SU-DHL-6 (cell line): ENCODE results near the gene SRCAP.

Experiments used
- H2AFZ ChIP-seq: fragments of 200-600 bp; sonication (generic); 2 replicates; pipeline ENCODE4 v1.6.1; 2014; ENCODE audit warnings: low read depth, mild to moderate bottlenecking, moderate library complexity, mixed read lengths, antibody characterized with exemption, low read length; ENCODE audit not compliant: severe bottlenecking
- H3F3A ChIP-seq: fragments of 200-600 bp; shearing (Covaris generic); 2 replicates; pipeline ENCODE4 v1.6.0; 2016; ENCODE audit warnings: antibody characterized with exemption, mild to moderate bottlenecking; ENCODE audit not compliant: insufficient read depth
- H3K27ac ChIP-seq: fragments of 200-600 bp; sonication (generic); 2 replicates; pipeline ENCODE4 v1.5.1; 2016; ENCODE audit warnings: low read depth, mild to moderate bottlenecking, low read length, moderate library complexity, mixed read lengths
- H3K27me3 ChIP-seq: fragments of 200-600 bp; sonication (generic), shearing (Covaris generic); 2 replicates; pipeline ENCODE4 v1.6.0; 2014; ENCODE audit warnings: mild to moderate bottlenecking, low read length
- H3K36me3 ChIP-seq: fragments of 200-600 bp; sonication (generic); 2 replicates; pipeline ENCODE4 v1.6.1; 2014; ENCODE audit warnings: mild to moderate bottlenecking, low read length, mixed read lengths
- H3K4me2 ChIP-seq: fragments of 300-600, 200-600 bp; shearing (Covaris generic), sonication (generic); 2 replicates; pipeline ENCODE4 v1.6.0; 2014; ENCODE audit warnings: low read length, low read depth, mild to moderate bottlenecking; ENCODE audit not compliant: poor library complexity, severe bottlenecking
- H3K4me3 ChIP-seq: fragments of 200-600 bp; sonication (generic); 2 replicates; pipeline ENCODE4 v1.5.1; 2014; ENCODE audit warnings: antibody characterized with exemption, low read length, mild to moderate bottlenecking, mixed read lengths; ENCODE audit not compliant: insufficient read depth, poor library complexity, severe bottlenecking
- H3K79me2 ChIP-seq: fragments of 200-600 bp; sonication (generic); 2 replicates; pipeline ENCODE4 v1.6.1; 2014; ENCODE audit warnings: mild to moderate bottlenecking, low read length, moderate library complexity; ENCODE audit not compliant: insufficient read depth
- H3K9ac ChIP-seq: fragments of 200-600 bp; sonication (generic); 2 replicates; pipeline ENCODE4 v1.7.0; 2014; ENCODE audit warnings: mild to moderate bottlenecking, low read length
- H3K9me2 ChIP-seq: fragments of 200-600 bp; sonication (generic); replicated peaks from 2 replicates; pipeline ENCODE4 v1.6.1; 2014; ENCODE audit warnings: low read length; ENCODE audit not compliant: insufficient read depth
- H3K9me3 ChIP-seq: fragments of 200-600 bp; sonication (generic); 2 replicates; pipeline ENCODE4 v1.6.1; 2014; ENCODE audit warnings: low read length, mixed read lengths; ENCODE audit not compliant: insufficient read depth
- H4K20me1 ChIP-seq: fragments of 200-600 bp; sonication (generic); 2 replicates; pipeline ENCODE4 v1.6.1; 2014; ENCODE audit warnings: low read depth, mild to moderate bottlenecking, antibody characterized with exemption, low read length, moderate library complexity, mixed read lengths
- EZH2phosphoT487 ChIP-seq: fragments of 200-600 bp; sonication (generic), shearing (Covaris generic); conservative IDR thresholded peaks from 2 replicates; pipeline ENCODE4 v1.6.1; 2018; ENCODE audit warnings: mild to moderate bottlenecking, antibody characterized with exemption, low read length, moderate library complexity, mixed read lengths
- TF ChIP-seq, protein P1 (sequence below): fragments of 200-600 bp; sonication (generic); IDR thresholded peaks from one replicate; pipeline ENCODE4 v1.5.1; 2017; ENCODE audit warnings: antibody characterized with exemption, mild to moderate bottlenecking, low read length, moderate library complexity; ENCODE audit not compliant: insufficient read depth, poor library complexity, severe bottlenecking

Gene SRCAP

GRCh38 chr16:30775392-30776188 is 76.6 kb downstream of the SRCAP start:
- peak overlapping the region; percentile 49 for H3K27ac ChIP-seq
- peak overlapping the region; percentile 79 for H3K9ac ChIP-seq

GRCh38 chr16:30777591-30778297 is 78.8 kb downstream of the SRCAP start:
- Histone ChIP-seq H3K4me2 (no peak overlapping the region), H3F3A (no peaks in the 10 kb centered on the region), H3K36me3 (no peaks in the 10 kb centered on the region), H3K79me2 (no peaks in the 10 kb centered on the region), H3K9me3 (no peaks in the 10 kb centered on the region), H3K9ac (no peak overlapping the region), H3K27me3 (no peaks in the 10 kb centered on the region), H3K4me3 (no peak overlapping the region), H3K9me2 (no peaks in the 10 kb centered on the region), H4K20me1 (no peaks in the 10 kb centered on the region), H2AFZ (no peak overlapping the region), H3K27ac (no peak overlapping the region)
- TF ChIP-seq, protein P1, sequence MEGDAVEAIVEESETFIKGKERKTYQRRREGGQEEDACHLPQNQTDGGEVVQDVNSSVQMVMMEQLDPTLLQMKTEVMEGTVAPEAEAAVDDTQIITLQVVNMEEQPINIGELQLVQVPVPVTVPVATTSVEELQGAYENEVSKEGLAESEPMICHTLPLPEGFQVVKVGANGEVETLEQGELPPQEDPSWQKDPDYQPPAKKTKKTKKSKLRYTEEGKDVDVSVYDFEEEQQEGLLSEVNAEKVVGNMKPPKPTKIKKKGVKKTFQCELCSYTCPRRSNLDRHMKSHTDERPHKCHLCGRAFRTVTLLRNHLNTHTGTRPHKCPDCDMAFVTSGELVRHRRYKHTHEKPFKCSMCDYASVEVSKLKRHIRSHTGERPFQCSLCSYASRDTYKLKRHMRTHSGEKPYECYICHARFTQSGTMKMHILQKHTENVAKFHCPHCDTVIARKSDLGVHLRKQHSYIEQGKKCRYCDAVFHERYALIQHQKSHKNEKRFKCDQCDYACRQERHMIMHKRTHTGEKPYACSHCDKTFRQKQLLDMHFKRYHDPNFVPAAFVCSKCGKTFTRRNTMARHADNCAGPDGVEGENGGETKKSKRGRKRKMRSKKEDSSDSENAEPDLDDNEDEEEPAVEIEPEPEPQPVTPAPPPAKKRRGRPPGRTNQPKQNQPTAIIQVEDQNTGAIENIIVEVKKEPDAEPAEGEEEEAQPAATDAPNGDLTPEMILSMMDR, result no peak
- no peak for TF ChIP-seq EZH2phosphoT487

More at GRCh38 chr16:30775392-30776188, 76.6 kb downstream of the SRCAP start:
- no peaks in the 10 kb centered on the region for H3K9me2 ChIP-seq
- no peaks in the 10 kb centered on the region for H3K79me2 ChIP-seq
- H3F3A ChIP-seq, result no peaks in the 10 kb centered on the region
- H4K20me1 ChIP-seq, result no peaks in the 10 kb centered on the region
- TF ChIP-seq EZH2phosphoT487, result no peak
- TF ChIP-seq, protein P1, result no peak
- H3K4me3 ChIP-seq, result peak overlapping the region; percentile 69
- peak overlapping the region; percentile 63 for H2AFZ ChIP-seq
- H3K4me2 ChIP-seq, result peak overlapping the region; percentile 57
- H3K9me3 ChIP-seq, result no peaks in the 10 kb centered on the region
- no peaks in the 10 kb centered on the region for H3K36me3 ChIP-seq
- H3K27me3 ChIP-seq, result no peaks in the 10 kb centered on the region

GRCh38 chr16:30778549-30779244 is 79.7 kb downstream of the SRCAP start:
- no peaks in the 10 kb centered on the region for H3K27me3 ChIP-seq
- H3K36me3 ChIP-seq, result no peaks in the 10 kb centered on the region
- H3K9me3 ChIP-seq, result no peaks in the 10 kb centered on the region
- no peak overlapping the region for H3K9ac ChIP-seq
- no peak overlapping the region for H3K4me2 ChIP-seq
- TF ChIP-seq, protein P1, result no peak
- TF ChIP-seq EZH2phosphoT487, result no peak
- H4K20me1 ChIP-seq, result no peaks in the 10 kb centered on the region
- H3K27ac ChIP-seq, result no peak overlapping the region
- H3K79me2 ChIP-seq, result no peaks in the 10 kb centered on the region
- H3K4me3 ChIP-seq, result no peak overlapping the region
- no peaks in the 10 kb centered on the region for H3F3A ChIP-seq
- H3K9me2 ChIP-seq, result no peaks in the 10 kb centered on the region
- H2AFZ ChIP-seq, result no peak overlapping the region
